T-helper 2 cell treated with Interferon-gamma antibody and Interleukin-4, amounts not matched to agents 5 μg/mL and 100 μg/mL, for 36 hours (primary cell): ENCODE data around the gene LRRC74B.
"Not testable (repeated sequence)": the region's sequence is repeated elsewhere in the genome, so short reads cannot be mapped to it uniquely, and the experiment has no call there.

Experiments
- DNase-seq: peaks from one replicate; pipeline ENCODE4 v3.0.0; 2021; ENCODE audit warnings: low spot score
- H3K27ac Mint-ChIP-seq: one replicate; pipeline ENCODE4 v1.8.0; 2021; ENCODE audit warnings: mild to moderate bottlenecking, mixed read lengths
- H3K27me3 Mint-ChIP-seq: one replicate; pipeline ENCODE4 v1.8.0; 2021; ENCODE audit warnings: low read depth, mixed read lengths
- H3K36me3 Mint-ChIP-seq: one replicate; pipeline ENCODE4 v1.8.0; 2021; ENCODE audit warnings: low read depth, mixed read lengths
- H3K4me1 Mint-ChIP-seq: one replicate; pipeline ENCODE4 v1.8.0; 2021; ENCODE audit warnings: low read depth, mixed read lengths
- H3K4me3 Mint-ChIP-seq: one replicate; pipeline ENCODE4 v1.8.0; 2022; ENCODE audit warnings: mild to moderate bottlenecking, moderate library complexity, mixed read lengths
- H3K9me3 Mint-ChIP-seq: one replicate; pipeline ENCODE4 v1.8.0; 2021; ENCODE audit warnings: mixed read lengths

The LRRC74B gene

DNA sequence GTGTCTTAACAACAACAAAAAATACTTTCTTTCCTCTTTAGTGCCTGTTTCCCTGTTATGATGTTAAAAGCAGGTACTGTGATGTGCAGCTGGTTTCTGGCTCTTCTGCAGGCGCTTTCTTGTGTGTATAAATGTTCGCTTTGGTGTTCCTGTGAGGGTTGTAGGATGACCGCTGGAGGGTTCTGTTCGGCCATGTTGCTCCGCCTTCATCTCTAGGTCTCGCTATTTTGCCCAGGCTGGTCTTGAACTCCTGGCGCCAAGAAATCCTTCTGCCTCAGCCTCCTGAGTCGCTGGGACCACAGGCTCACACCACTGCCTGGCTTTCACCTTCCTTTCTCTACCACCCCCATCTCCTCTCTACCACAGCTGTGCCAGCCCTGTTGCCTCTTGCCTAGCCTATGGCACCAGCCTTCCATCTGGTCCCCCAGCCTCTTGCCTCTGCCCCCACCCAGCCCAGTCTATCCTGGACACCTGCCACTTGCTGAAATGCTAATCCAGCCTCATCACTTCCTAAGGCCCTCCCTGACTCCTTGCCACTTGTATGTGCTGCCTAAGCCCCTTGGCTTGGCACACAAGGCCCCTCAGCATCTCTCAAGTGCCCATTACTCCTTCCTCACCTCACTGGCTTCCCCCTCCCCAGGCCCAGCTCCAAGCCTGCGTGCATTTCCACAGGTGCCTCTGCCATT lies 5.5 kb downstream of the LRRC74B start:
- no peaks in the 10 kb centered on the region for H3K9me3 Mint-ChIP-seq
- no peak overlapping the region for H3K27ac Mint-ChIP-seq
- peaks cover 7% of the 10 kb centered on the region for H3K4me1 Mint-ChIP-seq
- no peaks in the 10 kb centered on the region for H3K27me3 Mint-ChIP-seq
- no peaks in the 10 kb centered on the region for H3K36me3 Mint-ChIP-seq
- H3K4me3 Mint-ChIP-seq, result no peak overlapping the region
- DNase-seq, result no peak

DNA sequence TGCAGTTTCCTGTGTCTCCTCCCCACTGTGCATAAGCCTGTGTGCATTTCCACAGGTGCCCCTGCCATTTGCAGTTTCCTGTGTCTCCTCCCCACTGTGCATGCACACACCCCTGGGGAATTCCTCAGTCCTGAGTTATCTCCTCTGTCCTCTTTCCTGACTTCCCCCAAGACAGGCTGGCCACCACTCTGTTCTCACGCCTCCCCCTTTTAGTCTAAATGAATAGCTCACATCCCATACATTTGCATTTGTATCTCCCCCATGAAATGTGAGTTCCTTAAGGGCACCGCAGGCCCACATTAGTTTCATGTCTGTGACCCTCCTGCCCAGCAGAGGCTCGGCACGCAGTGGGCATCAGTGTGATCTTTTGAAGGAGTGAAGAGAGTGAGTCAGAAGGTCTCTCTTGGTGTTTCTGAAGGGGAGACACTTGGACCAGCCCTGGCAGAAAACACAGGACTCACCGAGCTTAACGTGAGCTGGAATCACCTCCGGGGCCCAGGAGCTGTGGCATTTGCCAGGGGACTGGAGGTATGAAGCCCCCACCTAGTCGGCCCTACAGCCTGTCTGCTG lies 6.2 kb downstream of the LRRC74B start:
- Mint-ChIP-seq H3K36me3 (no peaks in the 10 kb centered on the region), H3K4me1 (peaks cover 12% of the 10 kb centered on the region), H3K27ac (no peak overlapping the region), H3K9me3 (no peaks in the 10 kb centered on the region), H3K27me3 (peaks cover 5% of the 10 kb centered on the region), H3K4me3 (no peak overlapping the region)
- DNase-seq, result no peak

DNA sequence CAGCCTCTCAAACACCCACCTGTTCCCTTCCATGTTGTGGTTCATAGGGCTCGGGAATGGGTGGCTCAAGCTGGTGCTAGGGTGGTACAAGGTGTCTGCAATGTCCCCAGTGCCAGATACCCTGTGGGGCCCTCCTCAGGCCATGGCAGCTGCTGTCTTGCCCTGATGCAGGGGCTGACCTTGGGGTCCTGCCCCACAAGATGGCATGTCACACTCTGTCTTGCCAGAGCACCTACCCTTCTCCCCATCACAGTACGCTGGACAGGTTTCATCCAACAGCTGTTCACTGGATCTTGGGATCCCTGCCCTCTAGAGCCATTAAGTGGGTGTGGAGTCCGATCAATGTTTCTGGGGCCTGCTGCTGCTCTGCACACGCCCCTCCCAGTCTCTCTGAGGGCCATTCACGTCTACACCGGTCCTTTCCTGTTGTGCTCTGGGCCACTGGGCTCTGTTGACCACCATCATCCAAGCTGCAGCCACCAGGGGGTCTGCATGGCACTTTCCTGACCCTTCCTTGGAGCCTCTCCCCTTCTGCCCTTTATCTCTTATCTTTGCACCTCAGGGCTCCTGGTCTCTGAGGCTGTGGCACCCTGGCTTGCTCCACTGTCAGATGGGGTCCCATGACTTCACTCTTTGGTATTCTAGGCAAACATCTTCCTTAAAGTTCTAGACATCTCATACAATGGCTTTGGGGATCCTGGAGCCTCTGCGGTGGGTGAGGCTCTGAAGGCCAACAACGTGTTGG lies 7.1 kb downstream of the LRRC74B start:
- Mint-ChIP-seq H3K27ac (no peak overlapping the region), H3K4me1 (peaks cover 12% of the 10 kb centered on the region), H3K27me3 (peaks cover 9% of the 10 kb centered on the region), H3K36me3 (no peaks in the 10 kb centered on the region), H3K9me3 (no peaks in the 10 kb centered on the region), H3K4me3 (no peak overlapping the region)
- DNase-seq, result no peak

DNA sequence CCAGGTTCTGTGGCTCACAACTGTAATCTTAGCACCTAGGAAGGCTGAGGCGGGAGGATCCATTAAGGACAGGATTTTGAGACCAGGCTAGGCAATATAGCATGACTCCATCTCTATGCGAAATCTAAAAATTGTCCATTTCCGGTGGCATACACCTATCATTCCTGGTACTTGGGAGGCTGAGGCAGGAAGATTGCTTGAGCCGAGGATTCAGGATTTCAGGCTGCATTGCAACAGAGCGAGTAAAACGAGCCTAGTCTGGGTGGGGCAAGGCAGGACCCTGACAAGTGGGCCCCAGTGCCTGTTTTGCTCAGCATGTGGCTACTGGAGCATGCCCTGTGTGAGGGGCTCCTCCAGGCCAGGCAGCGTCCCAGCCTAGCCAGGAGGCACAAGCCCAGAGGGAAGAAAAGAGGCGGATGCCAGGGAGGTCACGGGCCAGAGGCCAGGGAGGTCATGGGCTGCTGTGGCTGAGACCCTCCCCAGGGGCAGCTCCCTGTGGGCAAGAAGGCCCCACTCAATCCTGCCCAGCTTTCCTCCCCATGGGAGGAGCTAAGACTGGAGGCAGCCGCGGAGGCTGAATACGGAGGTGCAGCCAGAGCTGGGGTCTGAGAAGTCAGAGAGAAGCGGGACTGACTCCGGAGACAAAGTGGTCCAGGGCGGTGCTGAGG lies 8.4 kb downstream of the LRRC74B start:
- no peak overlapping the region for H3K4me3 Mint-ChIP-seq
- no peak overlapping the region for H3K27ac Mint-ChIP-seq
- H3K4me1 Mint-ChIP-seq, result peaks cover 12% of the 10 kb centered on the region
- no peak for DNase-seq
- H3K36me3 Mint-ChIP-seq, result no peaks in the 10 kb centered on the region
- peaks cover 9% of the 10 kb centered on the region for H3K27me3 Mint-ChIP-seq
- H3K9me3 Mint-ChIP-seq, result no peaks in the 10 kb centered on the region

DNA sequence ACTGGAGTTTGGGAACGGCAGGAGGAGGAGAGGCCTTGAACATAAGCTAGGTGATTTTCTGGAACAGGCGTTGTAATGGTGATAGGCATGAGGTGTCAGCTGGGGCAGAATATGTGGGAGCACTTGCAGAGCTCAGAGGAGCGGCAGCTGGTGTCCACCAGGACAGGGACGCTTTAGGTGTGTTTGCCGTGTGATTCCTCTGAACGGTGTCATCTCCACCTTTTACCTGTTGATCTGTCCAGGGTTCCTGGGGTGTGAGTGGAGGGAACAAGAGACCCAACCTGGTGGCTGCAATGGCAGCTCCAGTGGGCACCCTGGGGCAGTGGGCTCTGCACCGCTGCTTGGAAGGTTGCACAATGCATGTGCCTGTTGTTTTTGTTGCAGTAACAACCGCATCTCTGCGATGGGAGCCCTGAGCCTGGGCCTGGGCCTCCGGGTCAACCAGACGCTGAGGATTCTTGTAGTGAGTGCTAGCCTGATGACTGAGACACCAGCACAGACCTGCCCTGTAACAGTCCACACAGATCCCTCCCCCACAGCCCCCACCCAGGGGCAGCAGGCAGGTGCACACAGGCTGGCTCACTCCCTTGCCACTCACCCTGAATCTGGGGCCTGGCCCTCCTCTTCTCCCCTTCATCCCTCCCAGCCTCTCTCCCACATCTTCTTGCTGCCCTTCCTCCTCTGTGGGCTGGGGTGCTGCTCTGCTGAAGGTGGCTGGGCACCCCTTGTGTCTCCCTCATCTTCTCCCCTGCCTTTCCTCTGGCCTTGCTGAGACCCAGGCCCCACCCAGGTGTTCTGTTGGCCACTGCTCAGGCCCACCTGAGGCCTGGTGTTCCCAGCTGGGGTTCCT lies 9.2 kb downstream of the LRRC74B start:
- Mint-ChIP-seq H3K27ac (no peak overlapping the region), H3K9me3 (no peaks in the 10 kb centered on the region), H3K36me3 (no peaks in the 10 kb centered on the region), H3K4me3 (no peak overlapping the region), H3K27me3 (peaks cover 9% of the 10 kb centered on the region), H3K4me1 (peaks cover 12% of the 10 kb centered on the region)
- DNase-seq, result no peak

DNA sequence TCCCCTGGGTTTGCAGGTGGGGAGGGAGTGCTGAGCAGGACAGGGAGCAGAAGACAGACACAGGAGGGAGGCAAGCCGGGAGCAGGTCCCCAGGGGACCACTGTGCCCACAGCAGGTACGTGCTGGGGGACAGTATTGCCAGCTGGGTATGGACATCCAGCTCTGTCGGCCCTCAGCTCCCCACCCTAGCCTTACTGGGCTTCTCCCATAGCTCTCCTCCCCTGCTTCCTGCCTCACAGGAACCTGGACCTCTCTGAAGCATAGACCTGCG lies 9.8 kb downstream of the LRRC74B start:
- DNase-seq, result no peak
- Mint-ChIP-seq H3K36me3 (no peaks in the 10 kb centered on the region), H3K4me1 (peaks cover 12% of the 10 kb centered on the region), H3K27ac (no peak overlapping the region), H3K27me3 (peaks cover 9% of the 10 kb centered on the region), H3K9me3 (no peaks in the 10 kb centered on the region), H3K4me3 (no peak overlapping the region)

DNA sequence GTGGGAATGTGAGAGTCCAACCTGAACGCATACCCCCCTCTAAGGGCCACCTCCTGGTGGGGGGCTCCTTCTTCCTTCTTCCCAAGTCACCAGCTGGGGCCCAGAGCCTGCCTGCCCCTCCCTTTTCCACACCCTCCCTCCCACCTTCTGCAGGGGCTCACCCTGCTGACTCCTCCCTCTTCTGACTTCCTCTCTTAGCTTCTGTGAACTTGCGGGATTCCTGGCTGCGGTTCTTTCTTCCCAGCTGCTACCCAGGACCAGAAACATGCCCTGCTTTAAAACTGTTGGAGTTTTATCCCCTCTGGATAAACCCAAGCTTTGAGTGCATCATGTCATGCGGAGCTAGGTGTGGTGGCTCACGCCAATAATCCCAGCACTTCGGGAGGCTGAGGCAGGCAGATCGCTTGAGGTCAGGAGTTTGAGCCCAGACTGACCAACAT lies 10.2 kb downstream of the LRRC74B start:
- Mint-ChIP-seq H3K27me3 (peaks cover 9% of the 10 kb centered on the region), H3K4me3 (peak overlapping the region; percentile 22)

DNA sequence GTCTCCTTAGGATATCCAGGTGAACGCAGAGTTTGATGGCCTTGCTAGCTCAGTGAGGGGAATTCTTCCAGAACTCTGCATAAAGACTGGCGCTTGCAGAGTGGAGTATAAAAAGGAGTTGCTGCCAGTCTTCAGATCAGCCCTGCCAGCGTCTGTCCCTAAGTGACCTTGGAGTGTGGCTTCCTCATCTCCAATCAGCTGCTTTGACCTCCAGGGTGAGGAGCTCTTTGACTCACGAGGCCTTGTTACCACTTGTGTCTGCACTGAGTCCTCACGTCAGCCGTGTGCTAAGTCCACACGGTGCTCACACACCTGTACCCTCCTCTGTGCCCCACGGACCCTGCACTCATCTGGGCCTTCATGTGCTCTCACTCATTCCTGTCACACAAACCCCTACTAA lies 14.6 kb downstream of the LRRC74B start:
- H3K27ac Mint-ChIP-seq, H3K9me3 Mint-ChIP-seq, H3K36me3 Mint-ChIP-seq, H3K4me3 Mint-ChIP-seq, DNase-seq, H3K27me3 Mint-ChIP-seq: not testable (repeated sequence)
- H3K4me1 Mint-ChIP-seq, result peaks cover 11% of the 10 kb centered on the region

More for the DNA sequence above, 10.2 kb downstream of the LRRC74B start:
- Mint-ChIP-seq H3K36me3 (no peaks in the 10 kb centered on the region), H3K27ac (no peak overlapping the region), H3K9me3 (no peaks in the 10 kb centered on the region), H3K4me1 (peaks cover 12% of the 10 kb centered on the region)
- DNase-seq, result no peak

DNA sequence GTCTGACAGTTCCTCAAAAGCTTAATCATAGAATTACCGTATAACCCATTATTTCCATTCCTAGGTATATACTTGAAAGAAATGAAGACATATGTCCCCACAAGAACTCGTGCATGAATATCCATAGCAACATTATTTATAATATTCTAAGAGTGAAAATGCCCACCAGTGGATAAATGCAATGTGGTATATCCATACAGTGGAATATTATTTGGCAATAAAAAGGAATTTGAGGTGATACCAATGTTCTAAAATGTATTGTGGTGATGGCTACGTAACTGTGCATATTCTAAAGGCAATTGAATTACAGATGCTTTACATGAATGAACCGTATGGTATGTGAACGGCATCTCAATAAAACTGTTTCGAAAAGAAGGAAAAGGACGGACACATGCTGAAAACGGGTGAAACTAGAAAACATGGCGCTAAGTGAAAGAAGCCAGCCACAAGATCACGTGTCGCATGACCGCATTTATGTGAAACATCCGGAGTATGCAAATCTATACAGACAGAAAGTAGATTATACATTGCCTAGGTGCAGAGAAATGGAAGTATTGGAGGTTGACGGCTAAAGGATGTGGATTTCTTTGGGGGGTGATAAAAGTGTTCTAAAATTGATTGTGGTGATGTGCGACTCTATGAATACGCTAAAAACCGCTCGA lies 16.0 kb downstream of the LRRC74B start:
- not testable (repeated sequence) for H3K27ac Mint-ChIP-seq, H3K4me3 Mint-ChIP-seq, H3K4me1 Mint-ChIP-seq, H3K27me3 Mint-ChIP-seq, H3K9me3 Mint-ChIP-seq, H3K36me3 Mint-ChIP-seq, DNase-seq

DNA sequence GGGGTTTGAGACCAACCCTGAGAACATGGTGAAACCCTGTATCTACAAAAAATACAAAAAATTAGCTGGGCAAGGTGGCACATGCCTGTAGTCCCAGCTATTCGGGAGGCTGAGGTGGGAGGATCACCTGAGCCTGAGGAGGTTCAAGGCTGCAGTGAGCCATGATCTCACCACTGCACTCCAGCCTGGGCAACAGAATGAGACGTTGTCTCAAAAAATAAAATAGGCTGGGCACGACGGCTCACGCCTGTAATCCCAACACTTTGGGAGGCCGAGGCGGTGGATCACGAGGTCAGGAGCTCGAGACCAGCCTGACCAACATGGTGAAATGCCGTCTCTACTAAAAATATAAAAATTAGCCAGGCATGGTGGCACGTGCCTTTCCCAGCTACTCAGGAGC lies 18.7 kb downstream of the LRRC74B start:
- not testable (repeated sequence) for H3K9me3 Mint-ChIP-seq, H3K4me1 Mint-ChIP-seq, H3K27me3 Mint-ChIP-seq, H3K4me3 Mint-ChIP-seq, H3K36me3 Mint-ChIP-seq, H3K27ac Mint-ChIP-seq, DNase-seq

DNA sequence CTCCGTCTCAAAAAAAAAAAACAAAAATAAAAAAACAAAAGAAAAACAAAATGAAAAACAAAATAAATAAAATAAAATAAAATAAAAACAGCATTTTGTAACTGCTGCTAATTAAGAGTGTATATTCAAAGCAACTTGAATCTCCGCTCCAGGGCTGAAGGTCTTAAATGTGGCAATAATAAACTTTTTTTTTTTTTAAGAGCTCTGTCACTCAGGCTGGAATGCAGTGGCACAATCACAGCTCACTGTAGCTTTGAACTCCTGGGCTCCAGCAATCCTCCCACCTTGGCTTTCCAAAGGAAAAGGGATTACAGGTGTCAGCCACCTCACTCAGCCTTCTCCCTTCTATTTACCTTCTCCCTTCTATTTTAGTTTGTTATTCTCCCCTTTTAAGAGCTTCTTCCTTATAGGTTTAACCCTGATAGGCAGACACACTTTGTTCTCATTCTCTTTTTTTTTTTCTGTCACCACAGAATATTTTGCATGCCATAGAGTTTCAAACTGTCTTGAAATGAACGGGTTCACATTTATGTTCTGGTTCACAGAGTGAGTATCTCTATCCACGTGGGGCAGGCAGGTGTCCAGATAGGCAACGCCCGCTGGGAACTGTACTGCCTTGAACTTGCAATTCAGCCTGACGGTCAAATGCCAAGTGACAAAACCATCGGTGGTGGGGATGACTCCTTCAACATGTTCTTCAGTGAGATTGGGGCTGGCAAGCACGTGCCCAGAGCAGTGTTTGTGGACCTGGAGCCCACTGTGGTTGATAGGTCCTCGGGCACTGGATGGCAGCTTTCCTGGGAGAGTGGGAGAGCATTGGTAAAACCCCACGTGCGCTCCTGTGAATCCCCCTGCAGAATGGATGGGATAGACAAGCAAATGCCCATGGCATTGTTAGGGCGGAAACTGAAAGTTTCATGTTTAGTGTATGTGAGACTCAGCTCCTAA lies 19.4 kb downstream of the LRRC74B start:
- Mint-ChIP-seq H3K4me3 (no peak overlapping the region), H3K9me3 (no peaks in the 10 kb centered on the region), H3K27me3 (no peaks in the 10 kb centered on the region), H3K27ac (no peak overlapping the region), H3K36me3 (no peaks in the 10 kb centered on the region), H3K4me1 (no peaks in the 10 kb centered on the region)
- DNase-seq, result no peak

DNA sequence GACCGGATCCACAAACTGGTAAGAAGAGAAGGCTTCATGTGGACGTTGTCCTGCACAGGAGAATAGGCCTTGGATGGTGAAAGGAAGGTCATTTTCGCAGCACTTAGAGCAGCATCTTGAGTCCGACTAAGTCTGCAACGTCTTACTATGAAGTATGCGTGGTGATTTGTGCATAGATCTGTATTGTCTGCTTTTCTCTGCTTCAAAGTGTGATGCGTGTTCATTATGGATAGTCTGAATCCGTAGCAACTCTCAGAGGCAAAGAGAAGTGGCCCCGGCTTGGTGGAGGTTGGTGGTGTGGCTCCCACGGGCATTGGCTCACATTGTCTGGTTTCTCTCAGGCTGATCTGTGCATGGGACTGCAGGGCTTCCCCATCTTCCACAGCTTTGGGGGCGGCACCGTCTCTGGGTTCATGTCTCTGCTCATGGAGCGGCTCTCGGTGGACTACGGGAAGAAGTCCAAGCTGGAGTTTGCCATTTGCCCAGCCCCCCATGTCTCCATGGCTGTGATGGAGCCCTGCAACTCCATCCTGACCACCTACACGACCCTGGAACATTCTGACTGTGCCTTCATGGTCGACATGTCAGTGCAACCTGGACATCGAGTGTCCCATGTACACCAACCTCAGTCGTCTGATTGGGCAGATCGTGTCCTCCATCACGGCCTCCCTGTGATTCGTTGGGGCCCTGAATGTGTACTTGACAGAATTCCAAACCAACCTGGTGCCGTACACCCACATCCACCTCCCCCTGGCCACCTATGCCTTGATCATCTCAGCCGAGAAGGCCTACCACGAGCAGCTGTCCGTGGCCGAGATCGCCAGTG lies 21.5 kb downstream of the LRRC74B start:
- Mint-ChIP-seq H3K4me3 (no peak overlapping the region), H3K27me3 (peaks cover 2% of the 10 kb centered on the region), H3K4me1 (no peaks in the 10 kb centered on the region), H3K9me3 (no peaks in the 10 kb centered on the region), H3K27ac (no peak overlapping the region), H3K36me3 (no peaks in the 10 kb centered on the region)
- DNase-seq, result no peak
